ENCODE measurements around the gene DCC.

DCC gene

DNA sequence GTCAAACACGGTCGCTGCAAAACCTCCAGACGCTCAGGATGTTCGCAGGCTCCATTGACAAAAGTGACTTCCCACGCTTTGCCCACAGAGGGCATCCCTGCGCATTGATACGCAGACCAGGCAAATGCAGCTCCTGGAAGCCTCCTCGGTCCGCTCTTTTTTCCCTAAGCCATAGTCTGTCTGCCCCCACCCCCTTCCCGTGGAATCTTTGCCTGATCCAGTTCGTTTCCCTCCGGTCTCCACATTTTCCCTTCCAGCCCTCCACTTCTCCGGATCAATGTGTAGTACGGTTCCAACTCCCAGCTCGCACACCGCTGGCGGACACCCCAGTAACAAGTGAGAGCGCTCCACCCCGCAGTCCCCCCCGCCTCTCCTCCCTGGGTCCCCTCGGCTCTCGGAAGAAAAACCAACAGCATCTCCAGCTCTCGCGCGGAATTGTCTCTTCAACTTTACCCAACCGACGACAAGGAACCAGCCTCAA, at the start of gene DCC:
DCC (plus strand) TSS at position 307 of the 481 bp plus-strand sequence. CDS start 591 bp downstream, outside the sequence.
- FAIRE-seq: no peak

GRCh38 chr18:52310651-52311050, 29.3 kb upstream of the DCC start:
- FAIRE-seq: no peak
- DNase-seq (ENCODE audit: low spot score): no peak

More for the DNA sequence above, at the start of gene DCC:
- DNase-seq (ENCODE audit: low spot score): no peak

- FAIRE-seq (no peak), DNase-seq (ENCODE audit: low spot score) (no peak)
These were observed 28.7 kb upstream of the DCC start for GRCh38 chr18:52311331-52311730.

DNA sequence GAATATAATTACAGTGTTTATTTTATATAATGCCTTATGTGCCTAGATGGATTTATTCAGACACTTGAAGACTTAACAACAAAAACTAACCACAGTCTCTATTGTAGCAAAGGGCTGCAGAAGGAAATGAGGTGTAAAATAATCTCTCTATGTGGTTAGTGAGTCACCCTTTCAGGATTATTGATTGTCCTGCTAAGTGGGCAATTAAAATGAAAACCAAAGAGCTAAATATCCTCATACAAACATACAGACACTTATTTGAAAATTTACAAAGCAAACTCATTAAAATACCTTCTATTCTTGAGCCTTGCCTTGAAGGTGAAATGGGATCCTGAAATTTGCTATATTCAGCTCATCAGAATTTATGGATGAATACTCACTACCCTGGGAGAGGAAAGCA, 27.7 kb upstream of the DCC start:
- DNase-seq (ENCODE audit: low spot score) (no peak), FAIRE-seq (no peak)

- FAIRE-seq (no peak), DNase-seq (ENCODE audit: low spot score) (no peak)
These were observed 26.8 kb upstream of the DCC start for GRCh38 chr18:52313213-52313612.

- FAIRE-seq: no peak
These were observed 20.5 kb upstream of the DCC start for GRCh38 chr18:52319424-52319983.

GRCh38 chr18:52322307-52322706, 17.7 kb upstream of the DCC start:
- no peak for FAIRE-seq

More at GRCh38 chr18:52319424-52319983, 20.5 kb upstream of the DCC start:
- no peak for DNase-seq (ENCODE audit: low spot score)

DNA sequence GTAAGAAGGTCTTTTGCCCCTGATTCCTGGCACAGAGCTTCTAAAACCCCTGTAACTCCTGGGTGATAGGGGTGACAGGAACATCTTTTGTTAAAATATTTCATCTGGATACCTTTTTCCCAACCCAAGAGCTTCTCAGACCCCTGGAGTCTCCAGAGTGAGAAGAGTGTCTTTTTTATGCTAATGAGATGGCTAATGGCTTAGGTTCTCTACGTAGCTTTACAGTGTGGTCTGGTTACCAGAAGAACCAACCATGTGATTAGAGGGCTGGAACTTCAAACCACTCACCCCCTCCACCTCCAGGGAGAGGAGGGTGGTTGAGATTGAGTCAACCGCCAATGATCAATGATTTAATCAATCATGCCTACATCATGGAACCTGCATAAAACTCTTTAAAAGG, 16.2 kb upstream of the DCC start:
- DNase-seq (ENCODE audit: low spot score) (no peak), FAIRE-seq (no peak)

More at GRCh38 chr18:52322307-52322706, 17.7 kb upstream of the DCC start:
- DNase-seq (ENCODE audit: low spot score): no peak

GRCh38 chr18:52325997-52326396, 14.0 kb upstream of the DCC start:
- FAIRE-seq: no peak
- no peak for DNase-seq (ENCODE audit: low spot score)

- DNase-seq (ENCODE audit: low spot score) (no peak), FAIRE-seq (no peak)
These were observed 6.1 kb upstream of the DCC start for GRCh38 chr18:52333860-52334259.

DNA sequence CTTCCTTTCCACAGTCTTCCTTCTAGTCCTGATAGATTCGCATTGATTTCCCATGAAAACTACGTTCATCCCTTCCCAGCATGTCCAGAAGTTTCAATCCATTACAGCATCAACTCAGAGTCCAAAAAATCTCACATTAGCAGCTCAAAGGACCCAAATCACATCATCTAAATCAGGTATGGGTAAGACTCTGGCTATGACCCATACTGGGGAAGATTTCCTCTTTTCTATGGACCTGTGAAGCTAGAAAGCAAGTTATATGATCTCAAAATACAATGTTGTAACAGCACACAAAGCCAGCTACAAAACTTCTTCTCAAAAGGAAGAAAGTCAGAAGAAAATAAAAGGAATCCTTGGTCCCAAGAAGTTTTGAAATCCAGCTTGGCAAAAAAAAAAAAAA, 5.7 kb upstream of the DCC start:
- DNase-seq (ENCODE audit: low spot score) (no peak), FAIRE-seq (no peak)

GRCh38 chr18:52334896-52335295, 5.1 kb upstream of the DCC start:
- FAIRE-seq (no peak), DNase-seq (ENCODE audit: low spot score) (no peak)

- FAIRE-seq (no peak), DNase-seq (ENCODE audit: low spot score) (no peak)
These were observed 2.7 kb upstream of the DCC start for GRCh38 chr18:52337276-52337675.

GRCh38 chr18:52340406-52341102, 557 bp downstream of the DCC start:
- FAIRE-seq (no peak), DNase-seq (ENCODE audit: low spot score) (no peak)

GRCh38 chr18:52341103-52341432, 1.1 kb downstream of the DCC start:
- DNase-seq (ENCODE audit: low spot score) (no peak), FAIRE-seq (no peak)

DNA sequence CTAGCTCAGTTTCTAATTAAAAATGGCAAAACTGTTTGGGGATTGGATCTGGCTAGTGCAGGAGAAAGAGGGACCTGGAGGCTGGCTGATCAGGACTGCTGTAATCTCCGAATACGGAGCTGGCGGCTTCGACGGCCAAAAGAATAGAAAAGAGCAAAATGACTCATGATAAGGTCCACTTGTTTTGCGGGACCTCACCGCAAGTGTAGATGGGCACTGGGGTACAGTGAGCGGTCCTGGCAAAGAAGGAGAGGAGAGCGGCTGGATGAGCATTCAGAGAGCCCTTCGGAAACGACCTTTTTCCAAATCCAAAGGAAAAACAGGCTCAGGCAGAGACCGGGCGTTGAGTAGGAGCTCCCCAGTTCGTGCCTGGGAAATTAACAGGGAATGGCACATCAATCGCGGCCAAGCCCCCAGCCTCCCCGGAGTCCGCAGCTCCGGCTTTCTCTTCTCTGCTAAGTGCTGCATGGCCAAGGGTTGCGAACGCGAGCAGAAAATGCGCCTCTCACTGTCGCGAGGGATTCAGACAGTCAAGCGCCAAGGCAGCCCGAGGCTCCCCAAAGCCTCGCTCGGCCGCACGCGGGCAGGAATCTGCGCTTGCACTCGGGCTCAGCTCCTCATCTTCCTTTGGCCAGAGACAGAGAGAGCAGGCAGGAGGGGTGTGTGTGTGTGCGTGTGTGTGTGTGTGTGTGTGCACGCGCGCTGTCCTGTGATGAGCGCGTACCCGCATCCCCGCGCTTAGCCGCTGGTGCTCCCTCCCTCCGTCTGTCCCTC, 1.8 kb downstream of the DCC start:
- FAIRE-seq (no peak), DNase-seq (ENCODE audit: low spot score) (no peak)

- no peak for DNase-seq (ENCODE audit: low spot score)
- no peak for FAIRE-seq
These were observed 2.5 kb downstream of the DCC start for GRCh38 chr18:52342456-52342855.

GRCh38 chr18:52343138-52343537, 3.1 kb downstream of the DCC start:
- no peak for FAIRE-seq
- DNase-seq (ENCODE audit: low spot score): no peak

DNA sequence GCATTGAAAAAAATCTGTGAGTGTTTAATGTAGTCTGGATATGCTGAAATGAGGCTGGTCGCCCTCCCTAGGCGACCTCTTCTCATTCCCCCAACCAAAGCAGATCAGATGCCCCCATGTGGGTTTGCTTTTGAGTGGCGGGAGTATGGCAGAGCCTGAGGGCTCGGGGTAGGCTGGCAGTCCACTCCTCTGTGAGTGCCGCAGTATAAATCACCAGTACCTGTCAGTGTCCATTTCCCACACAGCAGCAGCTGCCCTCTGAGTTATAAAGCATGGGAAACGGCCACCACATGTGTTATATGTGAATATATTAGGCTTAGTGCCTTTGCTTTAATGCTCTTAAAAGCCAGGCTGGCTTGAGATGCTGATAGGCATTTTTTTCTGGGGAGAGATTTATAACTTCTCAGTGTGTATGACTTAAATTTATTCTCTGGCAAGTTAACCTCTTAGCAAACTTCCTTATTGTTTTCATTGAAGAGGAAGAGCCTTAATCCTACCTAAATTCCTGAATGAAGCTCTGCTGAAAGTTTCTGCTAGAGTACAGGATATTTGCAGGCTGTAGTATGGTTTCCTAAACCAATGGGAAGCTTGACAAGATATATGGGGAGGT, 3.8 kb downstream of the DCC start:
- DNase-seq (ENCODE audit: low spot score) (no peak), FAIRE-seq (no peak)

DNA sequence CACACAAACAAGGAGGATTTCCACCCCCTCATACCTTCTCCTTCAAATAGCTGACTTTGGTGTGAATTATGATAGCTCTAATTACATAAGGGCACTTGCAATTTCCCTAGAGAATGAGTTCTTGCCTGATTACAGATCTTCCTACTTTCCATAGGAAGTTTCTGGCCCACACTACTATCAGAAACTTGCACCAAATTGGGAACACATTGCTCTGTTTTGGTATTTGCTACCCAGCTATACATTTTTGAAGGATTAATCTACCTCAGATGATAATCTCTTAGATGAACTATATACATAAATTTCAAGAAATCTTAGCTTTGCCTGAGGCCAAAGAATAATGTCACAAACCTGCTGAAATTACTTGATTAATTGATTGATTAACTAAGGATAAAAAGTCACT, 4.9 kb downstream of the DCC start:
- DNase-seq (ENCODE audit: low spot score) (no peak), FAIRE-seq (no peak)

GRCh38 chr18:52345428-52345827, 5.4 kb downstream of the DCC start:
- no peak for FAIRE-seq
- no peak for DNase-seq (ENCODE audit: low spot score)

DNA sequence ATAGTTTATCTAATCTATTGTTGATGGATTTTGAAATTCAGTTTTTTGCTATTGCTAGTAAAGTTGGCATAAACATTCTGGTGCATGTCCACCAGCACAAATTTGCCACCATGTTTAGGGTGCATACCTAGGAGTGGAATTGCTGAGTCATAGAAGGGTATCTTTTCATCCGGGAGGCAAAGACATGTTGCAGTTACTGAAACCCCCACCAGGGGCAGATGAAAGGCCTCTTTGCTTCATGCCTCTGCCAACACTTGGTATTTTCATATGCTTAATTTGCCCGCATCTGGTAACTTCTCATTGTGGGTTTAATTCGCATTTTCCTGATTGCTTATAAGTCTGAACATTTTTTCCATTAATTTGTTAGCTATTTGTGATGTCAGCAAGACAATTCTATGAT, 8.2 kb downstream of the DCC start:
- no peak for FAIRE-seq
- no peak for DNase-seq (ENCODE audit: low spot score)

All from RCC 7860 (cell line).